Endothelial cell of umbilical vein (primary cell): Measurements from ENCODE around the gene ARL6IP4. TPM values are rescaled to one million over a fixed set of nuclear protein-coding genes. Genes with fewer than 3 reads are reported as not detected.

Source experiments
- BruUV-seq: library from RNA; stranded (reverse); fragments of 400-500 nt; replicated peaks from 2 replicates; lab custom pipeline; 2021; lab: Mats Ljungman, UMichigan
- CTCF ChIA-PET: fragments of 300-600, 350-600 bp; sonication (Branson Sonifier 250); formaldehyde crosslinking; loops from one replicate; lab custom pipeline; 2021; ENCODE audit warnings: antibody characterized with exemption, inconsistent platforms; lab: Charles Lee
- POLR2A ChIA-PET: fragments of 300-600, 350-600 bp; sonication (Branson Sonifier 250); formaldehyde crosslinking; loops from one replicate; lab custom pipeline; 2021; ENCODE audit warnings: antibody characterized with exemption, inconsistent platforms; lab: Charles Lee
- DNase-seq: peaks from one replicate; pipeline ENCODE4 v3.0.0-alpha.2; 2011; ENCODE audit warnings: low read depth, low spot score
- FAIRE-seq: peaks from 2 replicates; lab custom pipeline; 2011; peaks lifted over from hg19 to GRCh38; lab: Jason Lieb, UNC
- H2AFZ ChIP-seq: 2 replicates; pipeline ENCODE4 v1.6.0; 2012; ENCODE audit warnings: low read depth, low read length, control low read depth, inconsistent platforms
- H3K27ac ChIP-seq: 2 replicates; pipeline ENCODE4 v1.5.1; 2011; ENCODE audit warnings: low read depth, mild to moderate bottlenecking, control low read depth, low read length, moderate library complexity; ENCODE audit not compliant: insufficient read depth
- H3K27me3 ChIP-seq, 2 experiments: 2 replicates each; pipeline versions ENCODE4 v1.6.0 to v1.6.1; 2011; ENCODE audit warnings: low read length in 2 of 2, mixed read lengths in 1 of 2; ENCODE audit not compliant: control insufficient read depth in 2 of 2, insufficient read depth in 2 of 2
- H3K36me3 ChIP-seq, 2 experiments: 2 replicates in 1 of 2; 3 replicates in 1 of 2; pipeline ENCODE4 v1.5.1; 2011; ENCODE audit warnings: low read length in 2 of 2, mild to moderate bottlenecking in 1 of 2, moderate library complexity in 1 of 2; ENCODE audit not compliant: control insufficient read depth in 2 of 2, insufficient read depth in 2 of 2; ENCODE audit errors: extremely low read depth in 1 of 2
- H3K4me1 ChIP-seq: 3 replicates; pipeline ENCODE4 v1.5.1; 2011; ENCODE audit warnings: mild to moderate bottlenecking, low read length; ENCODE audit not compliant: control insufficient read depth, insufficient read depth; ENCODE audit errors: extremely low read depth
- H3K4me2 ChIP-seq: 2 replicates; pipeline ENCODE4 v1.6.1; 2011; ENCODE audit warnings: low read length, control low read depth, mixed read lengths; ENCODE audit not compliant: insufficient read depth
- H3K4me3 ChIP-seq, 3 experiments: fragments of 200-600 bp in 1 of 3; sonication (generic), shearing (Covaris generic) in 1 of 3; replicated peaks in 1 of 3; 2 replicates each; pipeline ENCODE4 v1.5.1; 2011 to 2016; ENCODE audit warnings: control low read depth in 3 of 3, low read length in 3 of 3, mild to moderate bottlenecking in 2 of 3, inconsistent platforms in 1 of 3, low read depth in 1 of 3, moderate library complexity in 1 of 3; ENCODE audit not compliant: insufficient read depth in 1 of 3
- H3K79me2 ChIP-seq: 2 replicates; pipeline ENCODE4 v1.6.0; 2012; ENCODE audit warnings: low read length, inconsistent platforms; ENCODE audit not compliant: control insufficient read depth, insufficient read depth
- H3K9ac ChIP-seq: replicated peaks from 2 replicates; pipeline ENCODE3; 2011; ENCODE audit warnings: low read length, control low read depth; ENCODE audit not compliant: insufficient read depth; ENCODE audit errors: extremely low read depth
- H3K9me1 ChIP-seq: replicated peaks from 3 replicates; pipeline ENCODE4 v1.6.0; 2011; ENCODE audit warnings: mild to moderate bottlenecking, low read length; ENCODE audit not compliant: control insufficient read depth, insufficient read depth; ENCODE audit errors: extremely low read depth
- H3K9me3 ChIP-seq: replicated peaks from 2 replicates; pipeline ENCODE4 v1.5.1; 2012; ENCODE audit warnings: low read length, inconsistent platforms; ENCODE audit not compliant: control insufficient read depth, insufficient read depth
- H4K20me1 ChIP-seq: replicated peaks from 2 replicates; pipeline ENCODE3; 2011; ENCODE audit warnings: mild to moderate bottlenecking, low read length; ENCODE audit not compliant: control insufficient read depth, insufficient read depth; ENCODE audit errors: extremely low read depth
- EZH2 ChIP-seq: IDR thresholded peaks from 2 replicates; pipeline ENCODE4 v1.6.1; 2012; ENCODE audit warnings: borderline replicate concordance, low read depth, mild to moderate bottlenecking, moderate library complexity, low read length, inconsistent platforms; ENCODE audit not compliant: severe bottlenecking
- FOS ChIP-seq: IDR thresholded peaks from 2 replicates; pipeline ENCODE4 v1.6.1; 2011; ENCODE audit warnings: mild to moderate bottlenecking, low read length, moderate library complexity, borderline replicate concordance; ENCODE audit not compliant: insufficient read depth
- GATA2 ChIP-seq: IDR thresholded peaks from 2 replicates; pipeline ENCODE4 v1.7.0; 2011; ENCODE audit warnings: low read depth, mild to moderate bottlenecking, moderate library complexity, mixed read lengths, low read length; ENCODE audit not compliant: insufficient read length, insufficient read depth
- JUN ChIP-seq: IDR thresholded peaks from 2 replicates; pipeline ENCODE4 v1.6.1; 2011; ENCODE audit warnings: borderline replicate concordance, low read depth; ENCODE audit not compliant: insufficient read length, insufficient read depth
- MAX ChIP-seq: IDR thresholded peaks from 2 replicates; pipeline ENCODE4 v1.6.1; 2011; ENCODE audit not compliant: insufficient read depth, insufficient read length
- MYC ChIP-seq: IDR thresholded peaks from one replicate; pipeline ENCODE4 v1.6.1; 2011; ENCODE audit warnings: mild to moderate bottlenecking, low read depth, low read length
- POLR2A ChIP-seq: IDR thresholded peaks from 2 replicates; pipeline ENCODE4 v1.6.1; 2012; ENCODE audit warnings: low read depth, mild to moderate bottlenecking, control low read depth, low read length
- POLR2AphosphoS5 ChIP-seq: IDR thresholded peaks from 2 replicates; pipeline ENCODE4 v1.6.1; 2012; ENCODE audit warnings: low read depth, mild to moderate bottlenecking, control low read depth, low read length, moderate library complexity; ENCODE audit not compliant: insufficient read depth
- dilution Hi-C: fragments of 300-500 bp; cut with MboI; formaldehyde crosslinking; loops from one replicate; pipeline ENCODE4 v1.15.0; 2019; ENCODE audit warnings: low sequenced_read_pairs; ENCODE audit not compliant: extremely low pct_ligation_motif_present
- intact Hi-C: fragments of 100-400 bp; cut with micrococcal nuclease; formaldehyde crosslinking; loops from one replicate; pipeline ENCODE4 v1.10.0; 2022
- polyA plus RNA-seq, 4 experiments: library from polyadenylated mRNA; depleted of rRNA in 3 of 4; stranded (reverse) in 3 of 4; unstranded in 1 of 4; fragments of >200 nt; gene quantifications; 2 replicates each; pipeline versions ENCODE4 v1.2.1 to v1.2.3, GENCODE V29; 2011 to 2012; ENCODE audit warnings: missing spikeins in 1 of 4
- total RNA-seq: library from RNA; stranded (reverse); gene quantifications from 2 replicates; pipeline ENCODE4 v1.2.3, GENCODE V29; 2021
- TF ChIP-seq, protein P1 (sequence below), 2 donors: IDR thresholded peaks; 1 replicate in 1 of 2; 2 replicates in 1 of 2; pipeline ENCODE4 v1.5.1; 2011; ENCODE audit warnings: low read length in 2 of 2, mild to moderate bottlenecking in 2 of 2, moderate library complexity in 2 of 2, control low read depth in 1 of 2, inconsistent platforms in 1 of 2, low read depth in 1 of 2; ENCODE audit not compliant: insufficient read depth in 1 of 2; ENCODE audit errors: extremely low read depth in 1 of 2

The ARL6IP4 gene
- total and polyA plus RNA-seq, 2 donors (not counting 3 experiments of a cell fraction or from before 2014, with no cell fraction given): 193 to 226 TPM

GRCh38 chr12:123010681-123011080 is 30.2 kb downstream of the ARL6IP4 start:
- no peaks in the 10 kb centered on the region for H4K20me1 ChIP-seq
- dilution Hi-C loops (no loop called here), intact Hi-C loops (no loop called here)
- ChIA-PET CTCF (interaction anchor here (0.9 kb wide), 1 partner anchor 228 kb away, joined by 4 read pairs; no protein-coding TSS in a partner anchor), POLR2A (no interaction called here)
- no peaks in the 10 kb centered on the region for H3K79me2 ChIP-seq
- no peak overlapping the region for H3K27ac ChIP-seq
- H3K27me3 ChIP-seq: no peaks in the 10 kb centered on the region
- no peaks in the 10 kb centered on the region for H3K4me1 ChIP-seq
- FAIRE-seq: no peak
- no peaks in the 10 kb centered on the region for H3K9me3 ChIP-seq
- no peak overlapping the region for H3K9ac ChIP-seq
- no peaks in the 10 kb centered on the region for H3K36me3 ChIP-seq
- no peak for DNase-seq
- H2AFZ ChIP-seq: no peak overlapping the region
- H3K4me3 ChIP-seq: no peak overlapping the region
- H3K9me1 ChIP-seq: no peaks in the 10 kb centered on the region
- TF ChIP-seq, protein P1, sequence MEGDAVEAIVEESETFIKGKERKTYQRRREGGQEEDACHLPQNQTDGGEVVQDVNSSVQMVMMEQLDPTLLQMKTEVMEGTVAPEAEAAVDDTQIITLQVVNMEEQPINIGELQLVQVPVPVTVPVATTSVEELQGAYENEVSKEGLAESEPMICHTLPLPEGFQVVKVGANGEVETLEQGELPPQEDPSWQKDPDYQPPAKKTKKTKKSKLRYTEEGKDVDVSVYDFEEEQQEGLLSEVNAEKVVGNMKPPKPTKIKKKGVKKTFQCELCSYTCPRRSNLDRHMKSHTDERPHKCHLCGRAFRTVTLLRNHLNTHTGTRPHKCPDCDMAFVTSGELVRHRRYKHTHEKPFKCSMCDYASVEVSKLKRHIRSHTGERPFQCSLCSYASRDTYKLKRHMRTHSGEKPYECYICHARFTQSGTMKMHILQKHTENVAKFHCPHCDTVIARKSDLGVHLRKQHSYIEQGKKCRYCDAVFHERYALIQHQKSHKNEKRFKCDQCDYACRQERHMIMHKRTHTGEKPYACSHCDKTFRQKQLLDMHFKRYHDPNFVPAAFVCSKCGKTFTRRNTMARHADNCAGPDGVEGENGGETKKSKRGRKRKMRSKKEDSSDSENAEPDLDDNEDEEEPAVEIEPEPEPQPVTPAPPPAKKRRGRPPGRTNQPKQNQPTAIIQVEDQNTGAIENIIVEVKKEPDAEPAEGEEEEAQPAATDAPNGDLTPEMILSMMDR (IDR thresholded peaks at IDR 0.05; ENCODE audit: extremely low read depth in 1 of 2, insufficient read depth in 1 of 2, low read depth in 1 of 2, low read length in 2 of 2): no peak
- TF ChIP-seq JUN (no peak), FOS (no peak), GATA2 (no peak), POLR2AphosphoS5 (no peak), MAX (no peak), MYC (no peak), POLR2A (no peak), EZH2 (no peak)
- H3K4me2 ChIP-seq: no peak overlapping the region
- BruUV-seq: no TSS peak
